K562 (cell line): ENCODE data around the gene KCTD19. TPM values are rescaled to one million over a fixed set of nuclear protein-coding genes. Genes with fewer than 3 reads are reported as not detected.
A peak's percentile ranks its signal among the peaks of the same experiment; 100 is the strongest.

Experiments
- ATF3 ChIP-seq, 2 experiments: fragments of 450-650 bp in 1 of 2; sonication (generic) in 1 of 2; formaldehyde crosslinking in 1 of 2; IDR thresholded peaks in 1 of 2; conservative IDR thresholded peaks in 1 of 2; 2 replicates each; pipeline versions ENCODE4 v1.6.1 to v1.8.1; 2016 to 2023; ENCODE audit warnings: mild to moderate bottlenecking in 2 of 2, moderate library complexity in 2 of 2, inconsistent platforms in 1 of 2, missing genetic modification reagents in 1 of 2
- CBX1 ChIP-seq: sonication (generic); IDR thresholded peaks from 2 replicates; pipeline ENCODE4 v1.6.1; 2016; ENCODE audit warnings: antibody characterized with exemption, low read depth, mild to moderate bottlenecking
- CEBPG ChIP-seq, 3 experiments: fragments of 200-800 bp in 1 of 3; sonication (Bioruptor generic) in 1 of 3; sonication (generic) in 1 of 3; formaldehyde crosslinking in 1 of 3; IDR thresholded peaks in 2 of 3; conservative IDR thresholded peaks in 1 of 3; 2 replicates each; pipeline versions ENCODE4 v1.6.1 to v1.8.0; 2016 to 2022; ENCODE audit warnings: missing compliant biosample characterization in 2 of 3, missing genetic modification characterization in 2 of 3, mild to moderate bottlenecking in 1 of 3, missing genetic modification reagents in 1 of 3
- CHAMP1 ChIP-seq: fragments of 450-650 bp; IDR thresholded peaks from 2 replicates; pipeline ENCODE4 v1.6.1; 2016; ENCODE audit warnings: mild to moderate bottlenecking
- CSDE1 ChIP-seq, 2 experiments: fragments of 450-650 bp; IDR thresholded peaks; 2 replicates each; pipeline ENCODE4 v1.6.1; 2016; ENCODE audit warnings: mild to moderate bottlenecking in 1 of 2
- ETS1 ChIP-seq: conservative IDR thresholded peaks from 2 replicates; pipeline ENCODE4 v1.6.1; 2011; ENCODE audit warnings: low read depth, mild to moderate bottlenecking, low read length; ENCODE audit not compliant: control insufficient read depth
- HDGF ChIP-seq: fragments of 450-650 bp; IDR thresholded peaks from 2 replicates; pipeline ENCODE4 v1.6.1; 2016
- MAFK ChIP-seq: IDR thresholded peaks from 2 replicates; pipeline ENCODE4 v1.6.1; 2011; ENCODE audit warnings: low read length, improper control_type of control experiment
- MTA1 ChIP-seq: fragments of 450-650 bp; IDR thresholded peaks from 2 replicates; pipeline ENCODE4 v1.6.1; 2017; ENCODE audit warnings: borderline replicate concordance
- NR1H2 ChIP-seq: sonication (generic); formaldehyde crosslinking; IDR thresholded peaks from 2 replicates; pipeline ENCODE4 v1.4.0; 2020; ENCODE audit warnings: mild to moderate bottlenecking, missing genetic modification reagents
- POLR2A ChIP-seq: fragments of 450-650 bp; conservative IDR thresholded peaks from 2 replicates; pipeline ENCODE4 v1.6.1; 2016
- RBM17 ChIP-seq: fragments of 200-400 bp; formaldehyde crosslinking; IDR thresholded peaks from 2 replicates; pipeline ENCODE4 v1.6.1; 2017; ENCODE audit warnings: low read depth, mild to moderate bottlenecking, low read length, borderline replicate concordance
- TCF7L2 ChIP-seq: fragments of 150-350 bp; IDR thresholded peaks from 2 replicates; pipeline ENCODE4 v1.6.1; 2016; ENCODE audit warnings: low read depth, mild to moderate bottlenecking, low read length, moderate library complexity
- ZBTB1 ChIP-seq: sonication (generic); formaldehyde crosslinking; IDR thresholded peaks from 2 replicates; pipeline ENCODE4 v1.8.1; 2023; ENCODE audit warnings: missing genetic modification reagents, low read depth, mild to moderate bottlenecking, borderline replicate concordance
- ZEB2 ChIP-seq: fragments of 450-650 bp; IDR thresholded peaks from 2 replicates; pipeline ENCODE4 v1.6.1; 2016
- ZFP36 ChIP-seq: fragments of 150-350 bp; IDR thresholded peaks from 2 replicates; pipeline ENCODE4 v1.6.1; 2018; ENCODE audit warnings: low read length, low read depth; ENCODE audit not compliant: partially characterized antibody
- ZHX1 ChIP-seq: fragments of 150-350 bp; conservative IDR thresholded peaks from 2 replicates; pipeline ENCODE4 v1.6.1; 2014; ENCODE audit warnings: low read length
- ZKSCAN3 ChIP-seq: fragments of 250-450 bp; sonication (Bioruptor Pico); IDR thresholded peaks from 2 replicates; pipeline ENCODE4 v1.4.0; 2020
- ZNF384 ChIP-seq: IDR thresholded peaks from 2 replicates; pipeline ENCODE4 v1.6.1; 2012; ENCODE audit warnings: low read depth, low read length, improper control_type of control experiment
- ZZZ3 ChIP-seq: fragments of 450-650 bp; IDR thresholded peaks from 2 replicates; pipeline ENCODE4 v1.6.1; 2016; ENCODE audit warnings: antibody characterized with exemption, mild to moderate bottlenecking, moderate library complexity
- polyA plus RNA-seq, 8 experiments: library from polyadenylated mRNA; depleted of rRNA in 4 of 8; stranded (reverse) in 5 of 8; unstranded in 3 of 8; fragments of >200 nt; fragmentation: Nextera tagmentation in 2 of 8; fragmentation: Illumina TruSeq in 1 of 8; extraction: Ambion mirVana in 2 of 8; extraction: Trizol in 1 of 8; gene quantifications; 2 replicates each; pipeline versions ENCODE4 v1.2.1 to v1.2.3, GENCODE V29; 2011 to 2014; ENCODE audit warnings: inconsistent platforms in 1 of 8, missing spikeins in 1 of 8
- total RNA-seq, 7 experiments: library from RNA; depleted of rRNA in 6 of 7; stranded (reverse); fragments of >200 nt in 6 of 7; fragmentation: Illumina TruSeq in 2 of 7; extraction: Trizol in 2 of 7; gene quantifications; 2 replicates each; pipeline versions ENCODE4 v1.2.1 to v1.2.3, GENCODE V29; 2011 to 2021; ENCODE audit warnings: low replicate concordance in 1 of 7

The KCTD19 gene
- total and polyA plus RNA-seq, 9 of the 15 experiments (the other 6 are each of a cell fraction or from before 2014, with no cell fraction given) = 0.03 to 0.91 (median 0.22) TPM; not detected in 2

GRCh38 chr16:67246081-67246755, 80.3 kb downstream of the KCTD19 start (continued):
- TF ChIP-seq ETS1 = 0 out of 2 replicates have a peak, but pooled peaks have one; percentile 20
- TF ChIP-seq ZFP36 = peak; percentile 29
- TF ChIP-seq ZEB2 = no peak
- 0 out of 2 replicates have a peak, but pooled peaks have one; percentile 43 for TF ChIP-seq ZHX1
- no peak for TF ChIP-seq NR1H2 (CRISPR knock-in tag)
- peak; percentile 56; the same call in 1 of the 2 replicates for TF ChIP-seq CEBPG (CRISPR knock-in tag; IDR thresholded peaks at IDR 0.05)
- TF ChIP-seq CEBPG (tag; conservative IDR thresholded peaks at IDR 0.05 in 1 of 2, IDR thresholded peaks at IDR 0.05 in 1 of 2) = no peak
- no peak for TF ChIP-seq ZKSCAN3 (CRISPR knock-in tag)
- TF ChIP-seq ZNF384 = no peak
- peak; percentile 62; the same call in 1 of the 2 replicates for TF ChIP-seq ZBTB1
- TF ChIP-seq CHAMP1 = no peak
- no peak for TF ChIP-seq MTA1
- no peak for TF ChIP-seq RBM17
- no peak for TF ChIP-seq TCF7L2
- peak; percentile 72 for TF ChIP-seq POLR2A
- TF ChIP-seq HDGF = no peak
- TF ChIP-seq CBX1 = peak; percentile 72
- no peak for TF ChIP-seq MAFK
- no peak for TF ChIP-seq CSDE1 (IDR thresholded peaks at IDR 0.05)
- no peak for TF ChIP-seq ZZZ3
- TF ChIP-seq ATF3 (IDR thresholded peaks at IDR 0.05) = peak; percentile 71
- TF ChIP-seq ATF3 (CRISPR knock-in tag; conservative IDR thresholded peaks at IDR 0.05) = no peak
